ENCODE measurements around the gene PPP4R1.
"Not testable (repeated sequence)": the region's sequence is repeated elsewhere in the genome, so short reads cannot be mapped to it uniquely, and the experiment has no call there.

The PPP4R1 gene

DNA sequence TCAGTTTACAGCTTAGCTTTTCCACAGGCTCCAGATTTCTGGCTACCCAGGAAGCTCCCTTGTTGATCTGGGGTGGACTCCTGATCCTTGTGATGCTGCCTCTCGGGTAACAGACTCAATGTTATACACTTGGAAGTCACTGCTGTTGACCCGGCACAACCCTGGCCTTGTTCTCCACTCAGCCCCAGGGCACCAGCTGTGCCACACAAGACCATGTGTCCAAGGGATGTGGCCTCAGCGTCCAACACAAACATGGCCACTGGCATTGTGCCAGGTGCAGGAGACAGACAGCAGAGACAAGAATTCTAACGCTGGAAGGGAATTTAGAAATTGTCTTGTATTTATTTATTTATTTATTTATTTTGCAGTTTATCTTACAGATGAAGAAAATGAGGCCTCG lies 39.0 kb upstream of the PPP4R1 start:
- H3K27ac ChIP-seq: no peak overlapping the region
- TF ChIP-seq CTCF (conservative IDR thresholded peaks at IDR 0.05) (no peak), ZFX (IDR thresholded peaks at IDR 0.05) (no peak)

DNA sequence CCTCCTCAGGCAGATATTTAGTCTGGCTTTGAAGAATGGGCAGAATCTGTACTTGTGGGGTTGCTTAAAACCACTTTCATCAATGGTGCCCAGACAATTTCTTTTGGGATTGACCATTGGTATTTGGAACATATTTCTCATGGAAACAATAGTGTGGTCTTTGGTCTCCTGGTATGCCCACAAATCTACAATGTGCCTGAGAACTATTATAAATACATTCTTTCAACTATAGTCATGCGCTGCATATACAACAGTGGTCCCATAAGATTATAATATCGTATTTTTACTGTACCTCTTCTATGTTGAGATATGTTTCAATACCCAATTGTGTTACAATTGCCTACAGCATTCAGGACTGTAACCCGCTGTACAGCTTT lies 34.8 kb upstream of the PPP4R1 start:
- no peak for TF ChIP-seq CTCF (conservative IDR thresholded peaks at IDR 0.05)
- no peak for TF ChIP-seq ZFX (IDR thresholded peaks at IDR 0.05)
- no peak overlapping the region for H3K27ac ChIP-seq

- H3K27ac ChIP-seq: no peak overlapping the region
Observed at GRCh38 chr18:9648431-9649163, 34.2 kb upstream of the PPP4R1 start.

DNA sequence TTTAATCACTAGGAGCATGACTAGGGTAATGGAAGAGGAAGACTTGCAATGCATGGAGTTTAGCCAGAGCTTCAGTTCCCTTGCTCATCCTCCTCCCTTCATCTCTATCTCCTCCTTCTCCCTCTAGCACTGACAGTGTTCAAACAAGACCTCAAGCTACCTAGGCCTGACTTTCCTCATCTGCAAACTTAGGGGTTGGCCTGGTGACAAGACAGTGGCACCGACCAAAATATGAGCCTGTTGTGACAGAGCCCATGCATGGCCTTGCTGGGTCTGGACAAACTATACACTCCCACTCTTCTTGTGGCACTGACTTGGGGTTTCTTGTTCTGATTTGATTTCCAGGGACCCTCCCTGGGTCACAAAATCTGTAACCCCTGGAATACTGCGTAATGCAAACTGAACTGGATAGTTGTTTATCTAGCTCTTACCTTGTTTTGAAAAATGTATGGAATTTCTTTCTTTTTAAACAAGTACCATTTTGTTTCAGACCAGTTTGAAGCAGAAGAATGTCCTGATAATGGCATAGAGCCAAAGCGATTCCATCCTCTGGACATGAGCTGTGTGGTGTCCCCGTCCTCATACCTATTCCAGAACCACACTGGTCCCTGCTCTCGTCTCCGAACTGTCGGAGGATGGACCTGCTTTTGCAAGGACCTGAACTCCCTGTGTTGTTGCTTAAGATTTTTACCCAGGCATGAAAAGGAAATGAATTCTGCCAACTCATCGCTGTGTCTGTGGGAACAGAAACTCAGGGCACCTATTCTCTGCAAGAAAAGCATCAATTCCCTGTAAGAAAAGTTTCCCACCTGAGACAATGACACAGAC lies 33.4 kb upstream of the PPP4R1 start:
- TF ChIP-seq ZFX (IDR thresholded peaks at IDR 0.05) (no peak), CTCF (conservative IDR thresholded peaks at IDR 0.05) (no peak)
- no peak overlapping the region for H3K27ac ChIP-seq

More at GRCh38 chr18:9648431-9649163, 34.2 kb upstream of the PPP4R1 start:
- TF ChIP-seq CTCF (conservative IDR thresholded peaks at IDR 0.05) (no peak), ZFX (IDR thresholded peaks at IDR 0.05) (no peak)

DNA sequence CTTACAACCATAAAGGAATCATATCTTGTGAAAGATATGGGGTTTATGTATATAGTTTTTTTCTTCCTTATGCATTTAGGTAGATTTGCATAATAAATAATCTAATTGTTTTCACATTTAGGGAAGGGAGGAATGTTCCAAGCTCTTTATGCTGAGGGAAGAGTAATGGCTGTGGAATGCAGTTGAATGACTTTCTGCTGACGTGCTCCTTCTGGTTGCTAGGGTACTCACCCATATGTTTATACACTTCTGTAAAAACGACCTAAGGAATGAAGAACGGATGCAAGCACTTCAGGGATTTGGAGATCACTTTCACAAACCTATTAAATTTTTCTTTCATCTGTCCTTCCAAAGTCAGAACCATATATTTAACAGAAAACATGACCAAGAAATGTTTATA lies 29.2 kb upstream of the PPP4R1 start:
- TF ChIP-seq CTCF (conservative IDR thresholded peaks at IDR 0.05): no peak
- TF ChIP-seq ZFX (IDR thresholded peaks at IDR 0.05): no peak
- no peak overlapping the region for H3K27ac ChIP-seq

- no peak overlapping the region for H3K27ac ChIP-seq
- TF ChIP-seq ZFX (IDR thresholded peaks at IDR 0.05): no peak
- TF ChIP-seq CTCF (conservative IDR thresholded peaks at IDR 0.05): no peak
Observed at GRCh38 chr18:9642799-9643462, 28.6 kb upstream of the PPP4R1 start.

DNA sequence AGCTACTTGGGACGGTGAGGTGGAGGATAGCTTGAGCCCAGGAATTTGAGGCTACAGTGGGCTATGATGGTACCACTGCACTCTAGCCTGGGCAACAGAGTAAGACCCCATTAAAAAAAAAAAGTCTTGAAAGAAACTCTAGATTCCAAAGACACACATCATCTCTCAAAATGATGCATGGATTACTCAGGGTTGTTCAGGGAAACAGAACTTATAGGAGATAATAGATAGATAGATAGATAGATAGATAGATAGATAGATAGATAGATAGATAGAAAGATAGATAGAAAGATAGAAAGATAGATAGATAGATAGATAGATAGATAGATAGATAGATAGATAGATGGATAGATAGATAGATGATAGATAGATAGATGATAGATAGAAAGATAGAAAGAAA lies 26.7 kb upstream of the PPP4R1 start:
- H3K27ac ChIP-seq: not testable (repeated sequence)
